Type B pancreatic cell (in vitro differentiated cells): ENCODE results near the gene MED6. TPM values are rescaled to one million over a fixed set of nuclear protein-coding genes. Genes with fewer than 3 reads are reported as not detected.

Source experiments
- DNase-seq: peaks from one replicate; pipeline ENCODE4 v3.0.0; 2021; ENCODE audit warnings: mixed read lengths; ENCODE audit not compliant: unreplicated experiment; ENCODE audit errors: extremely low spot score
- H3K27ac Mint-ChIP-seq: 2 replicates; pipeline ENCODE4 v1.8.0; 2021; ENCODE audit warnings: mild to moderate bottlenecking, mixed read lengths
- H3K27me3 Mint-ChIP-seq: 2 replicates; pipeline ENCODE4 v1.8.0; 2021; ENCODE audit warnings: mixed read lengths
- H3K36me3 Mint-ChIP-seq: 2 replicates; pipeline ENCODE4 v1.8.0; 2021; ENCODE audit warnings: mixed read lengths
- H3K4me1 Mint-ChIP-seq: one replicate; pipeline ENCODE4 v1.8.0; 2021; ENCODE audit warnings: mixed read lengths; ENCODE audit not compliant: unreplicated experiment
- H3K4me3 Mint-ChIP-seq: 2 replicates; pipeline ENCODE4 v1.8.0; 2021; ENCODE audit warnings: mild to moderate bottlenecking, mixed read lengths
- H3K9me3 Mint-ChIP-seq: 2 replicates; pipeline ENCODE4 v1.8.0; 2021; ENCODE audit warnings: mixed read lengths
- total RNA-seq: library from RNA; stranded (reverse); gene quantifications from 2 replicates; pipeline ENCODE4 v1.2.1, GENCODE V29; 2021; ENCODE audit warnings: low replicate concordance
- TF ChIP-seq, protein P1 (sequence below): fragments of 200-600 bp; sonication (generic); conservative IDR thresholded peaks from 2 replicates; pipeline ENCODE4 v1.5.0; 2021; ENCODE audit warnings: antibody characterized with exemption, mild to moderate bottlenecking

MED6 gene
- total RNA-seq, 1 donor from 2014 or later = 46.5 TPM

- H3K9me3 Mint-ChIP-seq = no peaks in the 10 kb centered on the region
- H3K27ac Mint-ChIP-seq = peak overlapping the region; percentile 80
- peaks cover 36% of the 10 kb centered on the region for H3K27me3 Mint-ChIP-seq
- no peak for DNase-seq
- H3K36me3 Mint-ChIP-seq = no peaks in the 10 kb centered on the region
- TF ChIP-seq, protein P1, sequence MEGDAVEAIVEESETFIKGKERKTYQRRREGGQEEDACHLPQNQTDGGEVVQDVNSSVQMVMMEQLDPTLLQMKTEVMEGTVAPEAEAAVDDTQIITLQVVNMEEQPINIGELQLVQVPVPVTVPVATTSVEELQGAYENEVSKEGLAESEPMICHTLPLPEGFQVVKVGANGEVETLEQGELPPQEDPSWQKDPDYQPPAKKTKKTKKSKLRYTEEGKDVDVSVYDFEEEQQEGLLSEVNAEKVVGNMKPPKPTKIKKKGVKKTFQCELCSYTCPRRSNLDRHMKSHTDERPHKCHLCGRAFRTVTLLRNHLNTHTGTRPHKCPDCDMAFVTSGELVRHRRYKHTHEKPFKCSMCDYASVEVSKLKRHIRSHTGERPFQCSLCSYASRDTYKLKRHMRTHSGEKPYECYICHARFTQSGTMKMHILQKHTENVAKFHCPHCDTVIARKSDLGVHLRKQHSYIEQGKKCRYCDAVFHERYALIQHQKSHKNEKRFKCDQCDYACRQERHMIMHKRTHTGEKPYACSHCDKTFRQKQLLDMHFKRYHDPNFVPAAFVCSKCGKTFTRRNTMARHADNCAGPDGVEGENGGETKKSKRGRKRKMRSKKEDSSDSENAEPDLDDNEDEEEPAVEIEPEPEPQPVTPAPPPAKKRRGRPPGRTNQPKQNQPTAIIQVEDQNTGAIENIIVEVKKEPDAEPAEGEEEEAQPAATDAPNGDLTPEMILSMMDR = no peak
- H3K4me1 Mint-ChIP-seq = peaks cover 6% of the 10 kb centered on the region
- no peak overlapping the region for H3K4me3 Mint-ChIP-seq
These were observed 35.6 kb upstream of the MED6 start for GRCh38 chr14:70635971-70636595.

DNA sequence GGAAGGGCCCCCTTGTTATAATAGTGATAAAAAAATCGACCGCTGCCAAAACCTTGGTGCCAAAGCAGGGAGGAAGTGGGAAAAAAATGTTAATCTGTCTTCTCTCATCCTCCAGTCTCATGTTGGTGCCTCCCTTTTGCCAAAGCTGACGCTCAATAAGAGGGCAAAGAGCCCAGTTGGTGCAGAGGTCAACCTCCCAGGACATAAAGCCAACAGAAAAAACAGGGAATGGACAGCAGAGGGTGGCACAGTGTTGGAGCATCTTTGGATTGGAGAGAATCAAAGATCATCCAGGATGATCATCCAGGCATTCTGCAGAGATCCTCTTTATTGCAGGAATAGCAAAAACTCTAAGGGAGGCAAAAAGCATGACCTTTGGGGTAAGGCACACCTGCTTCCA, 31.5 kb upstream of the MED6 start:
- H3K4me1 Mint-ChIP-seq = no peaks in the 10 kb centered on the region
- no peak overlapping the region for H3K27ac Mint-ChIP-seq
- TF ChIP-seq, protein P1 = no peak
- no peaks in the 10 kb centered on the region for H3K9me3 Mint-ChIP-seq
- H3K27me3 Mint-ChIP-seq = peaks cover 15% of the 10 kb centered on the region
- no peak overlapping the region for H3K4me3 Mint-ChIP-seq
- no peaks in the 10 kb centered on the region for H3K36me3 Mint-ChIP-seq
- DNase-seq = no peak

- Mint-ChIP-seq H3K4me1 (no peaks in the 10 kb centered on the region), H3K36me3 (peaks cover 10% of the 10 kb centered on the region), H3K27me3 (no peaks in the 10 kb centered on the region), H3K4me3 (peak overlapping the region; percentile 56), H3K9me3 (peaks cover 12% of the 10 kb centered on the region), H3K27ac (peak overlapping the region; percentile 95)
- no peak for DNase-seq
- TF ChIP-seq, protein P1 = no peak
These were observed 24.5 kb upstream of the MED6 start for GRCh38 chr14:70624972-70625371.

DNA sequence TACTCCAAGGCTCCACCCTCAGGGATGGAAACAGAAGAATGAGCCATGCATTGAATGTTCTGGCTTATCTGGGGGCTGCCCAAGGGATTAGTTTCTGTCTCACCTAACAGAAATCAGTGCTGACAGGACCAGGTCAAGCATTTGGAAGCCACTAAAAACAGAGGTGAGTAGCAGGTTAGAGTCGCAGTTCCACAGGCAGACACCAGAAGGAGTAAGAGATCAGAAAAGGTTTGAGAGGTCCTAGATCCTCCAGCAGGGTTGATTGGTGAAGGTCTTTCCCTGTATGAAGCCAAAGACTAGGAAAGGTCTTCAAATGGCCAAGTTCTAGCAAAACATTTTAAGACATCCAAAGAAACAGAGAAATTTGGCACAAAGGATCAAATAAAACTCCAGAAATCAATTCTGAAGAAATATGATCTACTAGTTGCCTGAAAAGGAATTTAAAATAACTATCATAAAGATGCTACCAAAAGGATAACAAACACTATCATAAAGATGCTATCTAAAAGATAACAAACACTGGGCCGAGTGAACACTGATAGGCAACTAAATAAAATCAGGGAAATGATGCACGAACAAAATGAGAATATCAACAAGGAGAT, 21.8 kb upstream of the MED6 start:
- Mint-ChIP-seq H3K4me3 (no peak overlapping the region), H3K27ac (no peak overlapping the region)

DNA sequence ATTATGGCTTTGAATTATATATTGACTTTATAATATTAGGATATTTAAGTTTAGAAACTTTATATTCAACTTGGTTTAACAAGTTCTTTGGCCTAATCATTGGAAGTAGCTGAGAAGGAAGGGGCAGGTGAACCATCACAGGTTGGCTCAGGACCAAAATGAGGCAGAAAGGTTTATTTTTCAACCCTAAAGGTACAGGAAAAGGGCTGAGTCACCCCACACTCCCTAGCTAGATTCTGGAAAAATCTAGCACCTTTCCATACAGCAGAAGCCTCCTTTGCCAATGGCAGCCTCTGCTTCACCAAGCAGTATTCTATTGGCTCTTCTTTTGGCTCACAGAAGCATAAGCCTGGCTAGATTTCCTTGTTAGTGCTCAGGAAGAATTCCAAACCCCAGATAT, 19.3 kb upstream of the MED6 start:
- Mint-ChIP-seq H3K36me3 (no peaks in the 10 kb centered on the region), H3K27ac (no peak overlapping the region), H3K4me3 (no peak overlapping the region), H3K9me3 (no peaks in the 10 kb centered on the region), H3K4me1 (no peaks in the 10 kb centered on the region), H3K27me3 (peaks cover 21% of the 10 kb centered on the region)
- TF ChIP-seq, protein P1 = no peak
- no peak for DNase-seq

More for the DNA sequence above, 21.8 kb upstream of the MED6 start:
- TF ChIP-seq, protein P1 = peak; percentile 72
- no peak for DNase-seq
- Mint-ChIP-seq H3K36me3 (peaks cover 10% of the 10 kb centered on the region), H3K4me1 (no peaks in the 10 kb centered on the region), H3K27me3 (peaks cover 15% of the 10 kb centered on the region), H3K9me3 (peaks cover 12% of the 10 kb centered on the region)
